ENCODE results near the gene PPIG. TPM values are rescaled to one million over a fixed set of nuclear protein-coding genes. Genes with fewer than 3 reads are reported as not detected.
"Not testable (repeated sequence)": the region's sequence is repeated elsewhere in the genome, so short reads cannot be mapped to it uniquely, and the experiment has no call there.

PPIG gene
- total RNA-seq, 1 experiment from 2014 or later: 55.4 TPM

DNA sequence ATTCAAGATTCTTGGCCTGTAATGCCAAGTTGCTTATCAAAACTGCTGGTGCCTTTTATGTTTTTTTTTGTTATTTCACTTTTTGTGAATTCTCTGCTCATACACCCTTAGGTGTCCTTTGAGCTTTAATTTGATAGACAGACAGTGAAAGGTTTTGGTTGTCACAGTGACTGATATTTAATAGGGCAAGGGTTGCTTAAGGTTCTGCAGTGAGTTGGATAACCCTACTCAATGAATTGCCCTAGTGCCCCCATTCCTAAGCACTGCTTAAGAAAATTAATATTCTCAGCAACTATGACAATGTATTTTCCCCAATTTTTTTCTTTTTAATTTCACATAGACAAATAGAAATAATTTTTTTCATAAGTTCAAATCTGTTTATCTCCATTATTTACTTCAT lies 15.4 kb downstream of the PPIG start:
- no peak for DNase-seq
- intact Hi-C loops (cut with micrococcal nuclease; ENCODE audit: unreplicated experiment): no loop called here
- H3K36me3 Mint-ChIP-seq (ENCODE audit: insufficient read depth, unreplicated experiment): peaks cover 26% of the 10 kb centered on the region
- CTCF ChIA-PET: interaction anchor here (0.6 kb wide), 1 partner anchor 39 kb away, joined by 3 read pairs; no protein-coding TSS in a partner anchor
- TF ChIP-seq, protein P1, sequence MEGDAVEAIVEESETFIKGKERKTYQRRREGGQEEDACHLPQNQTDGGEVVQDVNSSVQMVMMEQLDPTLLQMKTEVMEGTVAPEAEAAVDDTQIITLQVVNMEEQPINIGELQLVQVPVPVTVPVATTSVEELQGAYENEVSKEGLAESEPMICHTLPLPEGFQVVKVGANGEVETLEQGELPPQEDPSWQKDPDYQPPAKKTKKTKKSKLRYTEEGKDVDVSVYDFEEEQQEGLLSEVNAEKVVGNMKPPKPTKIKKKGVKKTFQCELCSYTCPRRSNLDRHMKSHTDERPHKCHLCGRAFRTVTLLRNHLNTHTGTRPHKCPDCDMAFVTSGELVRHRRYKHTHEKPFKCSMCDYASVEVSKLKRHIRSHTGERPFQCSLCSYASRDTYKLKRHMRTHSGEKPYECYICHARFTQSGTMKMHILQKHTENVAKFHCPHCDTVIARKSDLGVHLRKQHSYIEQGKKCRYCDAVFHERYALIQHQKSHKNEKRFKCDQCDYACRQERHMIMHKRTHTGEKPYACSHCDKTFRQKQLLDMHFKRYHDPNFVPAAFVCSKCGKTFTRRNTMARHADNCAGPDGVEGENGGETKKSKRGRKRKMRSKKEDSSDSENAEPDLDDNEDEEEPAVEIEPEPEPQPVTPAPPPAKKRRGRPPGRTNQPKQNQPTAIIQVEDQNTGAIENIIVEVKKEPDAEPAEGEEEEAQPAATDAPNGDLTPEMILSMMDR (IDR thresholded peaks at IDR 0.05; ENCODE audit: unreplicated experiment): no peak
- H3K4me3 Mint-ChIP-seq (ENCODE audit: low read depth, unreplicated experiment): no peak overlapping the region
- no peaks in the 10 kb centered on the region for H3K27me3 Mint-ChIP-seq (ENCODE audit: unreplicated experiment)
- H3K27ac Mint-ChIP-seq (ENCODE audit: unreplicated experiment): no peak overlapping the region
- H3K9me3 Mint-ChIP-seq (ENCODE audit: low read depth, unreplicated experiment): no peaks in the 10 kb centered on the region
- H3K4me1 Mint-ChIP-seq (ENCODE audit: low read depth, unreplicated experiment): no peaks in the 10 kb centered on the region
- no TSS peak for BruUV-seq (replicated peaks)

DNA sequence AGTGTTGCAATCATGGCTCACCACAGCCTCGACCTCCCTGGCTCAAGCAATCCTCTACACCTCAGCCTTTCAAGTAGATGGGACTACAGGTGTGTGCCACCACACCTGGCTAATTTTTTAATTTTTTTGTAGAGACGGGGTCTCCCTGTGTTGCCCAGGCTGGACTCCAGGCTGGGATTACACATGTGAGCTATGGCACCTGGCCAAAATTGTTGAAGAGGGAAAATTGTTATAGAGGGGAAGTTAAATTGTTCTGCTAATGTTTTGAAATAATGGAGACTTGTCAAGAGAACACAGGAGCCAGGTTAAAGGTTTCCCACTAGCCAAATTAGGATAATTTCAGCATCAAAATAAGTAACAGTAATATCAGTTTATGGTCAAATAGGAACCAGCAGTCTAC lies 25.1 kb downstream of the PPIG start:
- Mint-ChIP-seq H3K27ac (ENCODE audit: unreplicated experiment) (no peak overlapping the region), H3K27me3 (ENCODE audit: unreplicated experiment) (no peaks in the 10 kb centered on the region), H3K36me3 (ENCODE audit: insufficient read depth, unreplicated experiment) (peaks cover 65% of the 10 kb centered on the region), H3K4me3 (ENCODE audit: low read depth, unreplicated experiment) (no peak overlapping the region), H3K9me3 (ENCODE audit: low read depth, unreplicated experiment) (no peaks in the 10 kb centered on the region), H3K4me1 (ENCODE audit: low read depth, unreplicated experiment) (no peaks in the 10 kb centered on the region)
- BruUV-seq (replicated peaks): no TSS peak
- TF ChIP-seq, protein P1 (IDR thresholded peaks at IDR 0.05; ENCODE audit: unreplicated experiment): no peak
- DNase-seq: no peak
- CTCF ChIA-PET: no interaction called here
- intact Hi-C loops (cut with micrococcal nuclease; ENCODE audit: unreplicated experiment): no loop called here

DNA sequence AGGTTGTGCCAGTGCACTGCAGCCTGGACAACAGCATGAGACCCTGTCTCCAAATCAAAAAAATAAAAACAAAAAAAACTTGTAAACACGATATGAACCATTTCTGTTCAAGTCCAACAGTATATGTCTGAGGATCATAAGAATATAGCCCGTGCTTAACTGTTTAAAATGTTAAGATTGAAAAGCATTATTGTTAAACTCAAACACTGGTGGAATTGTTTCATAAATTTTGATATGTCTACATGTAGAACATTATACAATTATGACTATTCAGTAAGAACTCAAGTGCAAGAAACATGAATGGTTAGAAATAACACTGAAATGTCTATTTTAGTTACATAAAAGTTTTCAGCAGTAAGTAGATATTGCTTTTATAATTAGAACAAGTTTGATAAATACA lies 29.7 kb downstream of the PPIG start:
- Mint-ChIP-seq H3K4me1 (ENCODE audit: low read depth, unreplicated experiment) (no peaks in the 10 kb centered on the region), H3K27me3 (ENCODE audit: unreplicated experiment) (no peaks in the 10 kb centered on the region), H3K27ac (ENCODE audit: unreplicated experiment) (no peak overlapping the region), H3K9me3 (ENCODE audit: low read depth, unreplicated experiment) (peaks cover 5% of the 10 kb centered on the region), H3K4me3 (ENCODE audit: low read depth, unreplicated experiment) (no peak overlapping the region), H3K36me3 (ENCODE audit: insufficient read depth, unreplicated experiment) (peaks cover 66% of the 10 kb centered on the region)
- intact Hi-C loops (cut with micrococcal nuclease; ENCODE audit: unreplicated experiment): no loop called here
- CTCF ChIA-PET: no interaction called here
- no TSS peak for BruUV-seq (replicated peaks)
- TF ChIP-seq, protein P1 (IDR thresholded peaks at IDR 0.05; ENCODE audit: unreplicated experiment): no peak
- DNase-seq: no peak

DNA sequence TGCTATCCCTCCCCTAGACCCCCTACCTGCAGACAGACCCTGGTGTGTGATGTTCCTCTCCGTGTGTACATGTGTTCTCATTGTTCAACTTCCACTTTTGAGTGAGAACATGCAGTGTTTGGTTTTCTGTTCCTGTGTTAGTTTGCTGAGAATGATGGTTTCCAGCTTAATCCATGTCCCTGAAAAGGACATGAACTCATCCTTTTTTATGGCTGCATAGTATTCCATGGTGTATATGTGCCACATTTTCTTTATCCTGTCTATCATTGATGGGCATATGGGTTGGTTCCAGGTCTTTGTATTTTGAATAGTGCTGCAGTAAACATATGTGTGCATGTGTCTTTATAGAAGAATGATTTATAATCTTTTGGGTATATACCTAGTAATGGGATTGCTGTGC lies 31.8 kb downstream of the PPIG start:
- BruUV-seq (replicated peaks); H3K27ac Mint-ChIP-seq (ENCODE audit: unreplicated experiment); H3K27me3 Mint-ChIP-seq (ENCODE audit: unreplicated experiment); H3K4me3 Mint-ChIP-seq (ENCODE audit: low read depth, unreplicated experiment); H3K4me1 Mint-ChIP-seq (ENCODE audit: low read depth, unreplicated experiment); CTCF ChIA-PET; H3K9me3 Mint-ChIP-seq (ENCODE audit: low read depth, unreplicated experiment); DNase-seq; intact Hi-C loops (cut with micrococcal nuclease; ENCODE audit: unreplicated experiment): not testable (repeated sequence)
- H3K36me3 Mint-ChIP-seq (ENCODE audit: insufficient read depth, unreplicated experiment): peaks cover 65% of the 10 kb centered on the region

DNA sequence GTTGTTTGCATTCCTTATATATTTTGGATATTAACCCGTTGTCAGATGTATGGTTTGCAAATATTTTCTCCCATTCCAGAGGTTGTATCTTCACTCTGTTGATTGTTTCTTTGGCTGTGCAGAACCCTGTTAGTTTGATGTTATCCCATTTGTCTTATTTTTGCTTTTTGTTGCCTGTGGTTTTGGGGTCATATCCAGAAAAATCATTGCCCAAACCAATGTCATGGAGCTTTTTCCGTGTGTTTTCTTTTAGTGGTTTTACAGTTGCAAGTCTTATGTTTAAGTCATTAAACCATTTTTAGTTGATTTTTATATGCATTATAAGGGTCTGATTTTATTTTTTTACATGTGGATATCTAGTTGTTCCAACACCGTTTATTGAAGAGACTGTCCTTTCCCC lies 35.8 kb downstream of the PPIG start:
- no peak overlapping the region for H3K27ac Mint-ChIP-seq (ENCODE audit: unreplicated experiment)
- CTCF ChIA-PET: no interaction called here
- intact Hi-C loops (cut with micrococcal nuclease; ENCODE audit: unreplicated experiment): no loop called here
- TF ChIP-seq, protein P1 (IDR thresholded peaks at IDR 0.05; ENCODE audit: unreplicated experiment): no peak
- no peaks in the 10 kb centered on the region for H3K4me1 Mint-ChIP-seq (ENCODE audit: low read depth, unreplicated experiment)
- DNase-seq: no peak
- no peaks in the 10 kb centered on the region for H3K27me3 Mint-ChIP-seq (ENCODE audit: unreplicated experiment)
- H3K4me3 Mint-ChIP-seq (ENCODE audit: low read depth, unreplicated experiment): no peak overlapping the region
- BruUV-seq (replicated peaks): no TSS peak
- H3K9me3 Mint-ChIP-seq (ENCODE audit: low read depth, unreplicated experiment): peaks cover 5% of the 10 kb centered on the region
- peaks cover 53% of the 10 kb centered on the region for H3K36me3 Mint-ChIP-seq (ENCODE audit: insufficient read depth, unreplicated experiment)

All from Calu3 (cell line).